PC-3 (cell line): ENCODE measurements around the gene SPRED1. TPM values are rescaled to one million over a fixed set of nuclear protein-coding genes. Genes with fewer than 3 reads are reported as not detected.

Source experiments
- ATAC-seq: fragments of 200-7000 bp; cut with Tn5 transposase; 2 replicates; pipeline ENCODE4 v1.9.1; 2020; ENCODE audit warnings: mild to moderate bottlenecking, moderate library complexity
- BruUV-seq: library from RNA; stranded (reverse); fragments of 400-500 nt; replicated peaks from 2 replicates; lab custom pipeline; 2021; lab: Mats Ljungman, UMichigan
- CTCF ChIA-PET: fragments of 300-600 bp; sonication (Branson Sonifier 250); formaldehyde crosslinking; loops from one replicate; lab custom pipeline; 2022; ENCODE audit warnings: antibody characterized with exemption; lab: Charles Lee
- POLR2A ChIA-PET: fragments of 300-600 bp; sonication (Branson Sonifier 250); formaldehyde crosslinking; loops from one replicate; lab custom pipeline; 2022; ENCODE audit warnings: antibody characterized with exemption; ENCODE audit not compliant: unreplicated experiment; lab: Charles Lee
- DNase-seq: peaks from one replicate; pipeline ENCODE4 v3.0.0-alpha.2; 2015
- H2AFZ ChIP-seq: fragments of 300-600 bp; sonication (generic); 2 replicates; pipeline ENCODE4 v1.6.0; 2016; ENCODE audit warnings: antibody characterized with exemption, low read length
- H3F3A ChIP-seq: fragments of 300-600 bp; sonication (generic); one replicate; pipeline ENCODE4 v1.6.0; 2017; ENCODE audit warnings: antibody characterized with exemption, low read length, control low read depth, mild to moderate bottlenecking; ENCODE audit not compliant: unreplicated experiment
- H3K27ac ChIP-seq: fragments of 300-600 bp; sonication (generic); 2 replicates; pipeline ENCODE4 v1.5.1; 2016; ENCODE audit warnings: mild to moderate bottlenecking, low read length
- H3K27me3 ChIP-seq: fragments of 300-600 bp; sonication (generic); 2 replicates; pipeline ENCODE4 v1.6.1; 2016; ENCODE audit warnings: low read length, mixed read lengths
- H3K36me3 ChIP-seq: fragments of 300-600 bp; sonication (generic); 2 replicates; pipeline ENCODE4 v1.6.1; 2016; ENCODE audit warnings: low read depth, mixed run types, low read length, mixed read lengths
- H3K4me1 ChIP-seq: fragments of 300-600 bp; sonication (generic); 2 replicates; pipeline ENCODE4 v1.5.1; 2016; ENCODE audit warnings: low read length; ENCODE audit not compliant: insufficient read depth
- H3K4me2 ChIP-seq: fragments of 300-600 bp; sonication (generic); 2 replicates; pipeline ENCODE4 v1.6.0; 2016; ENCODE audit warnings: low read length
- H3K4me3 ChIP-seq: fragments of 300-600 bp; sonication (generic); 2 replicates; pipeline ENCODE4 v1.5.1; 2016; ENCODE audit warnings: mild to moderate bottlenecking, low read length, mixed read lengths
- H3K79me2 ChIP-seq: fragments of 300-600 bp; sonication (generic); 2 replicates; pipeline ENCODE4 v1.6.1; 2017; ENCODE audit warnings: low read length, mixed read lengths
- H3K9ac ChIP-seq: fragments of 300-600 bp; sonication (generic); 2 replicates; pipeline ENCODE4 v1.6.0; 2016; ENCODE audit warnings: mild to moderate bottlenecking, low read length
- H3K9me2 ChIP-seq: fragments of 300-600 bp; sonication (generic); replicated peaks from 2 replicates; pipeline ENCODE4 v1.6.1; 2016; ENCODE audit warnings: mixed run types, low read length, mixed read lengths
- H3K9me3 ChIP-seq: fragments of 300-600 bp; sonication (generic); 2 replicates; pipeline ENCODE4 v1.6.1; 2016; ENCODE audit warnings: low read length, mixed read lengths
- H4K20me1 ChIP-seq: fragments of 300-600 bp; sonication (generic); 2 replicates; pipeline ENCODE4 v1.6.1; 2016; ENCODE audit warnings: low read length, mixed read lengths
- CTCF ChIP-seq: fragments of 300-600 bp; sonication (generic); conservative IDR thresholded peaks from 2 replicates; pipeline ENCODE4 v1.5.1; 2017; ENCODE audit warnings: antibody characterized with exemption, low read depth, mild to moderate bottlenecking, low read length
- EZH2 ChIP-seq: fragments of 300-600 bp; sonication (generic); IDR thresholded peaks from one replicate; pipeline ENCODE4 v1.6.1; 2017; ENCODE audit warnings: antibody characterized with exemption, mild to moderate bottlenecking, low read length; ENCODE audit not compliant: unreplicated experiment
- EZH2phosphoT487 ChIP-seq: fragments of 300-600 bp; sonication (generic); IDR thresholded peaks from 2 replicates; pipeline ENCODE4 v1.6.1; 2018; ENCODE audit warnings: mild to moderate bottlenecking, antibody characterized with exemption, low read length, borderline replicate concordance
- intact Hi-C: fragments of 100-400 bp; cut with micrococcal nuclease; formaldehyde crosslinking; loops from 2 replicates; pipeline ENCODE4 v1.9.0; 2023
- total RNA-seq: library from RNA; depleted of rRNA; stranded (reverse); fragments of >200 nt; gene quantifications from 2 replicates; pipeline ENCODE4 v1.2.3, GENCODE V29; 2014

The SPRED1 gene
- total RNA-seq, 1 experiment from 2014 or later = 39.7 TPM

DNA sequence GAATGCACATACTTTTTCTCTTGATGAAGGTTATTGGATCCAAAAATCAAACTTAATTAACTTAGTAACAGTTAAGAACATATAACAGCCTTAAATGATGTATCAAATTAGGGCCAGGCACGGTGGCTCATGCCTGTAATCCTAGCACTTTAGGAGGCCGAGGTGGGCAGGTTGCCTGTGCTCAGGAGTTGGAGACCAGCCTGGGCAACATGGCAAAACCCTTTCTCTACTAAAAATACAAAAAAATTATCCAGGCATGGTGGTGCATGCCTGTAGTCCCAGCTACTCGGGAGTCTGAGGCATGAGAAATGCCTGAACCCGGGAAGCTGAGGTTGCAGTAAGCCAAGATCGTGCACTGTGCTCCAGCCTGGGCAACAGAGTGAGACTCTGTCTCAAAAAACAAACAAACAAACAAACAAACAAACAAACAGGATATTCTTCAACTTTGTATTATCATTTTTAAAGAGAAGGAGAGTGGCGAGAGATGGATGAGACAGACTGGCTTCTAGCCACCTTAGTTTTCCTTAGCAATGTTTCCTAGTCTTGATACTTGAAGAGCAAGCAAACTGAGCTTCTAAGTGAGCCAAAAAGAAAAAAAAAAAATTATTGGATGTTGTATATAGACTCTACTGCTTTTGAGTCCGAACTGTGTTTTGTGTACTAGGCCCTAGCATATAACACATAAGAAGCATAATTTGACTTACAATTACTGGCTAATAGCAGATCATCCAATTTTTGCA, 13.8 kb downstream of the SPRED1 start:
- H3K27me3 ChIP-seq = no peaks in the 10 kb centered on the region
- H3K4me3 ChIP-seq = no peak overlapping the region
- peaks cover 9% of the 10 kb centered on the region; the same call in 1 of the 2 replicates for H3K36me3 ChIP-seq
- no peak overlapping the region for H2AFZ ChIP-seq
- H3K9me2 ChIP-seq = no peaks in the 10 kb centered on the region
- H3K27ac ChIP-seq = no peak overlapping the region
- H3K79me2 ChIP-seq = peaks cover 100% of the 10 kb centered on the region
- intact Hi-C loops = no loop called here
- H4K20me1 ChIP-seq = peaks cover 74% of the 10 kb centered on the region
- ChIA-PET CTCF (no interaction called here), POLR2A (interaction anchor here (0.9 kb wide), 1 partner anchor 15 kb away, joined by 3 read pairs; no protein-coding TSS in a partner anchor)
- DNase-seq = peak; percentile 17
- H3K4me2 ChIP-seq = peak overlapping the region; percentile 4; the same call in 1 of the 2 replicates
- no peaks in the 10 kb centered on the region for H3K9me3 ChIP-seq
- no TSS peak for BruUV-seq
- H3F3A ChIP-seq = no peaks in the 10 kb centered on the region
- TF ChIP-seq EZH2 (no peak), CTCF (no peak), EZH2phosphoT487 (no peak)
- H3K9ac ChIP-seq = no peak overlapping the region
- peaks cover 18% of the 10 kb centered on the region for H3K4me1 ChIP-seq
- ATAC-seq = peak; percentile 45

DNA sequence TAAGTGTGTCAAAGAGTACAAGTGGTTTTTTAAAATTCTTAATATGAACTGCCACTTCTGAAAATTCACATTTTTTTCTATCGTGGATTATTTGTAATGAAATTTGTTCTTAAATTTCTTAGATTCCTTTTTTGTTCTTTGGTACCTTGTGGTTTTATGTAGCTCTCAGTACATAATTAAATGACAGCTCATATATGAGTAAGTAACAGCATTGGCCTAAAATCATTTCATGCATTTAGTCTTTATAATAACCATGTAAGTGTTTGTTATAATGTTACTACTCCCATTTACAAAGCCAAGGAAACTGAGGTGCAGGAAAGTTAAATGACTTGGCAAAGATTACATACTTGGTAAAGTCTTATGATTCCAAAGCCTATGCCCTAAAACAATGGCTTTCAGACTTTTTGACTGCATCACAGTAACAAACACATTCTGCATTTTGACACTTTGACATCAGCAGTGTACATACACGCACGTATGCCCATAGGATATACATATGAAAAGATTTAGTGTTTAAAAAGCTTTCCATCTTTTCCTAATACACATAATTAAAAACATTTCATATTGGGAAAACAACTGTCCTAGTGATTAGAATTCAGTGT, 14.9 kb downstream of the SPRED1 start:
- H3K27ac ChIP-seq = no peak overlapping the region
- H3K9ac ChIP-seq = no peak overlapping the region
- H3K27me3 ChIP-seq = no peaks in the 10 kb centered on the region
- ATAC-seq (peak; percentile 70), DNase-seq (peak; percentile 15)
- H3K4me3 ChIP-seq = no peak overlapping the region
- ChIA-PET CTCF (interaction anchor here (0.6 kb wide), 2 partner anchors 12 to 140 kb away, joined by 5 to 7 read pairs; no protein-coding TSS in a partner anchor), POLR2A (interaction anchor here (0.6 to 0.9 kb wide), 2 partner anchors 16 to 76 kb away, joined by 3 to 7 read pairs; no protein-coding TSS in a partner anchor)
- peaks cover 100% of the 10 kb centered on the region for H3K79me2 ChIP-seq
- peaks cover 18% of the 10 kb centered on the region for H3K4me1 ChIP-seq
- H3K9me2 ChIP-seq = no peaks in the 10 kb centered on the region
- H4K20me1 ChIP-seq = peaks cover 70% of the 10 kb centered on the region
- TF ChIP-seq EZH2phosphoT487 (no peak), CTCF (no peak), EZH2 (no peak)
- no peak overlapping the region for H2AFZ ChIP-seq
- peak overlapping the region; percentile 4; the same call in 1 of the 2 replicates for H3K4me2 ChIP-seq
- no TSS peak for BruUV-seq
- peaks cover 9% of the 10 kb centered on the region; the same call in 1 of the 2 replicates for H3K36me3 ChIP-seq
- intact Hi-C loops = no loop called here
- no peaks in the 10 kb centered on the region for H3K9me3 ChIP-seq
- no peaks in the 10 kb centered on the region for H3F3A ChIP-seq
